HCEC 1CT (cell line): ENCODE results near the gene NRIP1.

Experiments used
- DNase-seq: peaks from one replicate; pipeline ENCODE4 v3.0.0-alpha.2; 2017

Gene NRIP1

GRCh38 chr21:15004721-15005370 is 60.0 kb downstream of the NRIP1 start:
- peak; percentile 80 for DNase-seq

GRCh38 chr21:15003463-15004135 is 61.2 kb downstream of the NRIP1 start:
- DNase-seq: no peak

- DNase-seq: no peak
Observed at GRCh38 chr21:15001857-15002606, 62.8 kb downstream of the NRIP1 start.

- no peak for DNase-seq
Observed at GRCh38 chr21:15001113-15001512, 63.7 kb downstream of the NRIP1 start.

- DNase-seq: peak; percentile 55
Observed at GRCh38 chr21:15000081-15000480, 64.7 kb downstream of the NRIP1 start.

- no peak for DNase-seq
Observed at GRCh38 chr21:14998784-14999183, 66.0 kb downstream of the NRIP1 start.

- no peak for DNase-seq
Observed at GRCh38 chr21:14998336-14998735, 66.5 kb downstream of the NRIP1 start.

- DNase-seq: peak; percentile 54
Observed at GRCh38 chr21:14995695-14996490, 68.9 kb downstream of the NRIP1 start.

GRCh38 chr21:14995226-14995625 is 69.6 kb downstream of the NRIP1 start:
- no peak for DNase-seq

- DNase-seq: no peak
Observed at GRCh38 chr21:14993115-14993514, 71.7 kb downstream of the NRIP1 start.

- DNase-seq: no peak
Observed at GRCh38 chr21:14991957-14992356, 72.8 kb downstream of the NRIP1 start.

- DNase-seq: peak; percentile 50
Observed at GRCh38 chr21:14989359-14989758, 75.4 kb downstream of the NRIP1 start.

- DNase-seq: no peak
Observed at GRCh38 chr21:14988760-14989159, 76.0 kb downstream of the NRIP1 start.

GRCh38 chr21:14987370-14988170 is 77.2 kb downstream of the NRIP1 start:
- DNase-seq: no peak

GRCh38 chr21:14985306-14985705 is 79.5 kb downstream of the NRIP1 start:
- DNase-seq: peak; percentile 22

GRCh38 chr21:14982336-14982735 is 82.5 kb downstream of the NRIP1 start:
- DNase-seq: no peak

- DNase-seq: no peak
Observed at GRCh38 chr21:14981246-14981645, 83.6 kb downstream of the NRIP1 start.

GRCh38 chr21:14979264-14979663 is 85.5 kb downstream of the NRIP1 start:
- no peak for DNase-seq

GRCh38 chr21:14977814-14978213 is 87.0 kb downstream of the NRIP1 start:
- no peak for DNase-seq

- no peak for DNase-seq
Observed at GRCh38 chr21:14975136-14975919, 89.5 kb downstream of the NRIP1 start.

- DNase-seq: no peak
Observed at GRCh38 chr21:14972678-14973077, 92.1 kb downstream of the NRIP1 start.
